Liver (tissue), 9 donors: ENCODE measurements around the gene CDCA5. TPM values are rescaled to one million over a fixed set of nuclear protein-coding genes. Genes with fewer than 3 reads are reported as not detected.

Experiments
- DNase-seq: peaks from one replicate; pipeline ENCODE4 v3.0.0-alpha.2; 2017; ENCODE audit warnings: low spot score
- H3K27ac ChIP-seq, 2 donors: one replicate each; pipeline ENCODE4 v1.7.0; 2013; ENCODE audit warnings: inconsistent platforms in 2 of 2, low read length in 2 of 2, control low read depth in 1 of 2, low read depth in 1 of 2, mild to moderate bottlenecking in 1 of 2
- H3K27me3 ChIP-seq, 4 donors: one replicate each; pipeline versions ENCODE4 v1.6.1 to v1.7.0; 2013; ENCODE audit warnings: low read length in 3 of 4, inconsistent platforms in 1 of 4, mild to moderate bottlenecking in 1 of 4, moderate library complexity in 1 of 4; ENCODE audit not compliant: control insufficient read depth in 4 of 4, insufficient read depth in 4 of 4
- H3K36me3 ChIP-seq, 4 donors: one replicate each; pipeline versions ENCODE4 v1.6.1 to v1.7.0; 2013; ENCODE audit warnings: low read length in 3 of 4, mild to moderate bottlenecking in 3 of 4, low read depth in 1 of 4, moderate library complexity in 1 of 4; ENCODE audit not compliant: control insufficient read depth in 4 of 4, insufficient read depth in 3 of 4
- H3K4me1 ChIP-seq, 4 donors: one replicate each; pipeline versions ENCODE4 v1.6.1 to v1.7.0; 2013; ENCODE audit warnings: low read length in 3 of 4, mild to moderate bottlenecking in 3 of 4, moderate library complexity in 1 of 4; ENCODE audit not compliant: control insufficient read depth in 4 of 4, insufficient read depth in 4 of 4
- H3K4me3 ChIP-seq, 3 donors: one replicate each; pipeline versions ENCODE4 v1.6.1 to v1.7.0; 2013; ENCODE audit warnings: low read length in 3 of 3, control low read depth in 1 of 3, low read depth in 1 of 3, mild to moderate bottlenecking in 1 of 3
- H3K9ac ChIP-seq, 2 donors: one replicate each; pipeline ENCODE4 v1.7.0; 2013; ENCODE audit warnings: low read length in 2 of 2, mild to moderate bottlenecking in 2 of 2, moderate library complexity in 2 of 2, control low read depth in 1 of 2, low read depth in 1 of 2
- H3K9me3 ChIP-seq, 4 donors: one replicate each; pipeline versions ENCODE4 v1.6.1 to v1.7.0; 2013; ENCODE audit warnings: low read length in 3 of 4; ENCODE audit not compliant: control insufficient read depth in 4 of 4
- CTCF ChIP-seq: fragments of 150-350 bp; IDR thresholded peaks from 2 replicates; pipeline ENCODE4 v1.5.1; 2017; ENCODE audit warnings: improper control_type of control experiment, low read depth, low read length; ENCODE audit not compliant: missing input control
- EGR1 ChIP-seq, 2 donors: IDR thresholded peaks; 2 replicates each; pipeline ENCODE4 v1.6.1; 2016 to 2018; ENCODE audit warnings: antibody characterized with exemption in 2 of 2, low read depth in 2 of 2
- FOXA2 ChIP-seq: IDR thresholded peaks from 2 replicates; pipeline ENCODE4 v1.6.1; 2016; ENCODE audit warnings: antibody characterized with exemption
- GABPA ChIP-seq, 2 donors: IDR thresholded peaks in 1 of 2; conservative IDR thresholded peaks in 1 of 2; 2 replicates each; pipeline ENCODE4 v1.6.1; 2016; ENCODE audit warnings: antibody characterized with exemption in 2 of 2, mild to moderate bottlenecking in 1 of 2, moderate library complexity in 1 of 2
- HNF4A ChIP-seq, 2 donors: conservative IDR thresholded peaks; 2 replicates each; pipeline ENCODE4 v1.6.1; 2016; ENCODE audit warnings: antibody characterized with exemption in 2 of 2, mild to moderate bottlenecking in 2 of 2
- HNF4G ChIP-seq: IDR thresholded peaks from 2 replicates; pipeline ENCODE4 v1.6.1; 2016; ENCODE audit warnings: antibody characterized with exemption
- JUND ChIP-seq, 2 donors: IDR thresholded peaks; 2 replicates each; pipeline ENCODE4 v1.6.1; 2016; ENCODE audit warnings: antibody characterized with exemption in 2 of 2
- NR2F2 ChIP-seq: IDR thresholded peaks from 2 replicates; pipeline ENCODE4 v1.6.1; 2016; ENCODE audit warnings: antibody characterized with exemption
- RAD21 ChIP-seq, 2 donors: IDR thresholded peaks; 2 replicates each; pipeline ENCODE4 v1.6.1; 2016; ENCODE audit warnings: antibody characterized with exemption in 2 of 2, mild to moderate bottlenecking in 2 of 2
- RXRA ChIP-seq, 2 donors: IDR thresholded peaks; 2 replicates each; pipeline ENCODE4 v1.6.1; 2017 to 2018; ENCODE audit warnings: antibody characterized with exemption in 2 of 2, mild to moderate bottlenecking in 1 of 2
- SP1 ChIP-seq: IDR thresholded peaks from 2 replicates; pipeline ENCODE4 v1.6.1; 2018; ENCODE audit warnings: antibody characterized with exemption, mild to moderate bottlenecking
- TAF1 ChIP-seq: conservative IDR thresholded peaks from 2 replicates; pipeline ENCODE4 v1.6.1; 2016; ENCODE audit warnings: antibody characterized with exemption, mild to moderate bottlenecking
- YY1 ChIP-seq: IDR thresholded peaks from 2 replicates; pipeline ENCODE4 v1.6.1; 2016; ENCODE audit warnings: antibody characterized with exemption, mild to moderate bottlenecking
- WGBS: extraction: QIAGEN DNeasy Blood & Tissue Kit; methylation state at CpG from one replicate; pipeline ENCODE4 v1.1.7; 2013; 5-methylcytosine and 5-hydroxymethylcytosine counted together
- polyA plus RNA-seq, 2 donors: library from polyadenylated mRNA; stranded (reverse) in 1 of 2; unstranded in 1 of 2; fragments of 200-250 nt in 1 of 2; fragments of >200 nt in 1 of 2; fragmentation: Nextera tagmentation in 1 of 2; extraction: Ambion mirVana in 1 of 2; gene quantifications; one replicate each; pipeline versions ENCODE4 v1.2.1 to v1.2.3, GENCODE V29; 2013 to 2015
- total RNA-seq, 2 donors: library from RNA; depleted of rRNA; stranded (reverse); fragments of >200 nt; gene quantifications; one replicate each; pipeline ENCODE4 v1.2.3, GENCODE V29; 2014
- TF ChIP-seq, protein P1 (sequence below): IDR thresholded peaks from 2 replicates; pipeline ENCODE4 v1.6.1; 2016; ENCODE audit warnings: antibody characterized with exemption, mild to moderate bottlenecking
- TF ChIP-seq, protein P2 (sequence below): IDR thresholded peaks from 2 replicates; pipeline ENCODE4 v1.6.1; 2016; ENCODE audit warnings: antibody characterized with exemption
- TF ChIP-seq, protein P3 (sequence below): IDR thresholded peaks from 2 replicates; pipeline ENCODE4 v1.6.1; 2016; ENCODE audit warnings: antibody characterized with exemption
- donor health status: healthy.
- donor health status: healthy.
- donor health status: healthy.
- donor health status: healthy.
- donor health status: healthy.

CDCA5 gene
- total and polyA plus RNA-seq, 4 donors: 0.17 to 12.0 (median 1.7) TPM

GRCh38 chr11:65114538-65115171 lies 30.8 kb upstream of the CDCA5 start:
- H3K4me3 ChIP-seq: no peak overlapping the region
- no peak overlapping the region for H3K9ac ChIP-seq
- WGBS: 91% methylated on average over 11 of the region's 11 CpGs
- peaks cover 26 to 74% (median 56%) of the 10 kb centered on the region in 4 donors for H3K4me1 ChIP-seq
- no peak for TF ChIP-seq JUND (IDR thresholded peaks at IDR 0.05)
- TF ChIP-seq RXRA (IDR thresholded peaks at IDR 0.05): no peak
- no peak for TF ChIP-seq FOXA2
- no peak for TF ChIP-seq HNF4G
- TF ChIP-seq CTCF: no peak
- no peak for TF ChIP-seq TAF1
- TF ChIP-seq, protein P1, sequence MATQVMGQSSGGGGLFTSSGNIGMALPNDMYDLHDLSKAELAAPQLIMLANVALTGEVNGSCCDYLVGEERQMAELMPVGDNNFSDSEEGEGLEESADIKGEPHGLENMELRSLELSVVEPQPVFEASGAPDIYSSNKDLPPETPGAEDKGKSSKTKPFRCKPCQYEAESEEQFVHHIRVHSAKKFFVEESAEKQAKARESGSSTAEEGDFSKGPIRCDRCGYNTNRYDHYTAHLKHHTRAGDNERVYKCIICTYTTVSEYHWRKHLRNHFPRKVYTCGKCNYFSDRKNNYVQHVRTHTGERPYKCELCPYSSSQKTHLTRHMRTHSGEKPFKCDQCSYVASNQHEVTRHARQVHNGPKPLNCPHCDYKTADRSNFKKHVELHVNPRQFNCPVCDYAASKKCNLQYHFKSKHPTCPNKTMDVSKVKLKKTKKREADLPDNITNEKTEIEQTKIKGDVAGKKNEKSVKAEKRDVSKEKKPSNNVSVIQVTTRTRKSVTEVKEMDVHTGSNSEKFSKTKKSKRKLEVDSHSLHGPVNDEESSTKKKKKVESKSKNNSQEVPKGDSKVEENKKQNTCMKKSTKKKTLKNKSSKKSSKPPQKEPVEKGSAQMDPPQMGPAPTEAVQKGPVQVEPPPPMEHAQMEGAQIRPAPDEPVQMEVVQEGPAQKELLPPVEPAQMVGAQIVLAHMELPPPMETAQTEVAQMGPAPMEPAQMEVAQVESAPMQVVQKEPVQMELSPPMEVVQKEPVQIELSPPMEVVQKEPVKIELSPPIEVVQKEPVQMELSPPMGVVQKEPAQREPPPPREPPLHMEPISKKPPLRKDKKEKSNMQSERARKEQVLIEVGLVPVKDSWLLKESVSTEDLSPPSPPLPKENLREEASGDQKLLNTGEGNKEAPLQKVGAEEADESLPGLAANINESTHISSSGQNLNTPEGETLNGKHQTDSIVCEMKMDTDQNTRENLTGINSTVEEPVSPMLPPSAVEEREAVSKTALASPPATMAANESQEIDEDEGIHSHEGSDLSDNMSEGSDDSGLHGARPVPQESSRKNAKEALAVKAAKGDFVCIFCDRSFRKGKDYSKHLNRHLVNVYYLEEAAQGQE: no peak
- no peak for TF ChIP-seq GABPA (IDR thresholded peaks at IDR 0.05 in 1 of 2, conservative IDR thresholded peaks at IDR 0.05 in 1 of 2)
- H3K36me3 ChIP-seq: peaks cover 3 to 8% (median 5%) of the 10 kb centered on the region in 4 donors
- no peaks in the 10 kb centered on the region for H3K9me3 ChIP-seq
- no peaks in the 10 kb centered on the region for H3K27me3 ChIP-seq
- H3K27ac ChIP-seq: peak overlapping the region in 1 of 2 donors; percentile 87
- no peak for DNase-seq

DNA sequence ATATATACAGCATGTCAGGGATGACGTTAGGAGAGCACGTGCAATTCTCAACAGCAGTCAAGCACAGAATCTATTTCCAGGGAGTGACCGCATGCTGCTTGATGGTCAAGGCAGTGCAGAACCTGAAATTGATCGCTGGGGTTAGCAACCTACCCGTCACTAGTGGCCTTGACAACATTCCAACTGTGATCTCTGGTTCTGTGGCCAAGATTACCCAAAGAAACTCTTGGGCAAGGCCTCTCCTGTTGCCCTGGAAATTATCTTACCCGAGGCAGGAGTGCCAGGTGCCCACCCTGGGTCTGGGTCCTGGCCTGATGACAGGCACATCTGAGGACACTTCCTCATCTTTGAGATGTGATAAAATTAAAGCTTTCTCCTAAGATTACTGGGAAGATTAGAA lies 30.0 kb upstream of the CDCA5 start:
- Histone ChIP-seq H3K4me3 (no peak overlapping the region), H3K9ac (peak overlapping the region in 1 of 2 donors; percentile 46), H3K27ac (peak overlapping the region; percentile 83 to 87), H3K36me3 (peaks cover 2 to 10% (median 6%) of the 10 kb centered on the region in 4 donors), H3K27me3 (no peaks in the 10 kb centered on the region), H3K9me3 (no peaks in the 10 kb centered on the region), H3K4me1 (peaks cover 26 to 72% (median 55%) of the 10 kb centered on the region in 4 donors)
- no peak for DNase-seq
- 28% methylated on average over 6 of the region's 6 CpGs for WGBS
- TF ChIP-seq GABPA (IDR thresholded peaks at IDR 0.05 in 1 of 2, conservative IDR thresholded peaks at IDR 0.05 in 1 of 2) (peak in 1 of 2 donors; percentile 54), CTCF (no peak), HNF4G (no peak), TAF1 (no peak), RXRA (IDR thresholded peaks at IDR 0.05) (peak; percentile 65 to 85), YY1 (peak; percentile 37), HNF4A (conservative IDR thresholded peaks at IDR 0.05) (peak in 1 of 2 donors; percentile 51), JUND (IDR thresholded peaks at IDR 0.05) (peak; percentile 68 to 87), EGR1 (IDR thresholded peaks at IDR 0.05; ENCODE audit: low read depth in 2 of 2) (no peak), SP1 (peak; percentile 51), NR2F2 (no peak), RAD21 (IDR thresholded peaks at IDR 0.05) (peak in 1 of 2 donors; percentile 7)
- TF ChIP-seq, protein P1: peak; percentile 32
- TF ChIP-seq, protein P2, sequence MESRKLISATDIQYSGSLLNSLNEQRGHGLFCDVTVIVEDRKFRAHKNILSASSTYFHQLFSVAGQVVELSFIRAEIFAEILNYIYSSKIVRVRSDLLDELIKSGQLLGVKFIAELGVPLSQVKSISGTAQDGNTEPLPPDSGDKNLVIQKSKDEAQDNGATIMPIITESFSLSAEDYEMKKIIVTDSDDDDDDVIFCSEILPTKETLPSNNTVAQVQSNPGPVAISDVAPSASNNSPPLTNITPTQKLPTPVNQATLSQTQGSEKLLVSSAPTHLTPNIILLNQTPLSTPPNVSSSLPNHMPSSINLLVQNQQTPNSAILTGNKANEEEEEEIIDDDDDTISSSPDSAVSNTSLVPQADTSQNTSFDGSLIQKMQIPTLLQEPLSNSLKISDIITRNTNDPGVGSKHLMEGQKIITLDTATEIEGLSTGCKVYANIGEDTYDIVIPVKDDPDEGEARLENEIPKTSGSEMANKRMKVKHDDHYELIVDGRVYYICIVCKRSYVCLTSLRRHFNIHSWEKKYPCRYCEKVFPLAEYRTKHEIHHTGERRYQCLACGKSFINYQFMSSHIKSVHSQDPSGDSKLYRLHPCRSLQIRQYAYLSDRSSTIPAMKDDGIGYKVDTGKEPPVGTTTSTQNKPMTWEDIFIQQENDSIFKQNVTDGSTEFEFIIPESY: peak; percentile 38
- TF ChIP-seq, protein P3, sequence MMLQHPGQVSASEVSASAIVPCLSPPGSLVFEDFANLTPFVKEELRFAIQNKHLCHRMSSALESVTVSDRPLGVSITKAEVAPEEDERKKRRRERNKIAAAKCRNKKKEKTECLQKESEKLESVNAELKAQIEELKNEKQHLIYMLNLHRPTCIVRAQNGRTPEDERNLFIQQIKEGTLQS: no peak
